Body of pancreas (tissue), 4 donors: ENCODE results near the gene KRTAP2-2. TPM values are rescaled to one million over a fixed set of nuclear protein-coding genes. Genes with fewer than 3 reads are reported as not detected.
"Not testable (repeated sequence)": the region's sequence is repeated elsewhere in the genome, so short reads cannot be mapped to it uniquely, and the experiment has no call there.

Experiments
- ATAC-seq: fragments of 150-250 bp; one replicate; pipeline ENCODE4 v1.9.1; 2016
- DNase-seq, 4 donors: peaks; one replicate each; pipeline ENCODE4 v3.0.0-alpha.2; 2019
- H3K27ac ChIP-seq, 4 donors: fragments of 200-600 bp; sonication (generic); 1 replicate in 3 of 4; 2 replicates in 1 of 4; pipeline versions ENCODE4 v1.5.1 to v1.6.1; 2016 to 2019; ENCODE audit warnings: mild to moderate bottlenecking in 1 of 4, mixed read lengths in 1 of 4, moderate library complexity in 1 of 4
- H3K27me3 ChIP-seq, 2 donors: fragments of 200-600 bp; sonication (generic); one replicate each; pipeline ENCODE4 v1.6.0; 2016; ENCODE audit warnings: mild to moderate bottlenecking in 1 of 2
- H3K36me3 ChIP-seq, 2 donors: fragments of 200-600 bp; sonication (generic); replicated peaks in 1 of 2; 2 replicates each; pipeline ENCODE4 v1.5.1; 2016; ENCODE audit warnings: low read depth in 2 of 2; ENCODE audit not compliant: insufficient read depth in 1 of 2
- H3K4me1 ChIP-seq: fragments of 200-600 bp; sonication (generic); one replicate; pipeline ENCODE4 v1.6.0; 2016
- H3K4me3 ChIP-seq, 2 donors: fragments of 200-600 bp; sonication (generic); 1 replicate in 1 of 2; 2 replicates in 1 of 2; pipeline ENCODE4 v1.5.1; 2016 to 2019
- H3K9me3 ChIP-seq, 3 donors: fragments of 200-600 bp; sonication (generic); 1 replicate in 2 of 3; 2 replicates in 1 of 3; pipeline ENCODE4 v1.5.1; 2016
- POLR2A ChIP-seq, 3 donors: fragments of 450-650 bp; IDR thresholded peaks; one replicate each; pipeline ENCODE4 v1.6.1; 2016; ENCODE audit warnings: antibody characterized with exemption in 3 of 3, mild to moderate bottlenecking in 2 of 3
- WGBS, 2 donors: methylation state at CpG; one replicate each; pipeline ENCODE4 v1.1.5; 2017; 5-methylcytosine and 5-hydroxymethylcytosine counted together
- intact Hi-C: fragments of 100-400 bp; cut with DNase I; formaldehyde crosslinking; loops from one replicate; pipeline ENCODE4 v1.15.1; 2023
- total RNA-seq, 2 donors: library from RNA; depleted of rRNA; stranded (reverse); fragments of >200 nt; gene quantifications; one replicate each; pipeline ENCODE4 v1.1.0, GENCODE V29; 2016
- TF ChIP-seq, protein P1 (sequence below), 7 experiments: fragments of 450-650 bp in 4 of 7; fragments of 200-600 bp in 3 of 7; sonication (generic) in 3 of 7; IDR thresholded peaks; one replicate each; pipeline ENCODE4 v1.5.1; 2016 to 2019; ENCODE audit warnings: antibody characterized with exemption in 7 of 7

KRTAP2-2 gene
- total RNA-seq, 2 donors from 2014 or later: not detected

DNA sequence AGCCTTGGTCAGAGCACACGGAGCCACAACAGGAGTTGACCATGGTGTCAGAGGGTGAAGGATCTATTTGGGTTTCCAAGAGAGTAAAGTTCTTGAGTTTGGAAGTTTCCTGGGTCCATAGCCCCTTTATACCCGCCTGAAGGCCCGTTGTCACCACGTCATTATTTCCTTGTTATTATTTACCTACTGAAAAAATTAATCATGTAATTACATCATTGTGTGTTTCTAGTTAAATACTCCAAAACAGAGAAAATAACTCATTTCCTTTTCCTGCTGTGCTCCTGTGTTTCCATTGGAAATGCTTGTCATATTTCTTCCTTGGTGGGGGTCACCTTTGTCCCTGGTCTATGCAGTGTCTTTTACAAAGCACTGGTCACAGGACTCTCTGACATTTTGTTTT, 43.0 kb upstream of the KRTAP2-2 start, which contains the start of gene KRTAP4-8:
Gene KRTAP4-8, minus strand, starts transcription at position 101 of the 400 bp plus-strand sequence. Its CDS starts 58 bp downstream, at position 43.
- Histone ChIP-seq H3K9me3 (no peaks in the 10 kb centered on the region), H3K27me3 (no peaks in the 10 kb centered on the region), H3K27ac (no peak within 1 kb of the TSS), H3K36me3 (no peaks in the 10 kb centered on the region), H3K4me1 (no peaks in the 10 kb centered on the region), H3K4me3 (no peak within 1 kb of the TSS)
- no peak for DNase-seq
- no peak for ATAC-seq
- intact Hi-C loops: no loop called here
- 32 to 35% methylated on average over 4 of the region's 4 CpGs for WGBS, 2 donors
- no peak for TF ChIP-seq POLR2A (IDR thresholded peaks at IDR 0.05)
- TF ChIP-seq, protein P1, sequence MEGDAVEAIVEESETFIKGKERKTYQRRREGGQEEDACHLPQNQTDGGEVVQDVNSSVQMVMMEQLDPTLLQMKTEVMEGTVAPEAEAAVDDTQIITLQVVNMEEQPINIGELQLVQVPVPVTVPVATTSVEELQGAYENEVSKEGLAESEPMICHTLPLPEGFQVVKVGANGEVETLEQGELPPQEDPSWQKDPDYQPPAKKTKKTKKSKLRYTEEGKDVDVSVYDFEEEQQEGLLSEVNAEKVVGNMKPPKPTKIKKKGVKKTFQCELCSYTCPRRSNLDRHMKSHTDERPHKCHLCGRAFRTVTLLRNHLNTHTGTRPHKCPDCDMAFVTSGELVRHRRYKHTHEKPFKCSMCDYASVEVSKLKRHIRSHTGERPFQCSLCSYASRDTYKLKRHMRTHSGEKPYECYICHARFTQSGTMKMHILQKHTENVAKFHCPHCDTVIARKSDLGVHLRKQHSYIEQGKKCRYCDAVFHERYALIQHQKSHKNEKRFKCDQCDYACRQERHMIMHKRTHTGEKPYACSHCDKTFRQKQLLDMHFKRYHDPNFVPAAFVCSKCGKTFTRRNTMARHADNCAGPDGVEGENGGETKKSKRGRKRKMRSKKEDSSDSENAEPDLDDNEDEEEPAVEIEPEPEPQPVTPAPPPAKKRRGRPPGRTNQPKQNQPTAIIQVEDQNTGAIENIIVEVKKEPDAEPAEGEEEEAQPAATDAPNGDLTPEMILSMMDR (IDR thresholded peaks at IDR 0.05): no peak

DNA sequence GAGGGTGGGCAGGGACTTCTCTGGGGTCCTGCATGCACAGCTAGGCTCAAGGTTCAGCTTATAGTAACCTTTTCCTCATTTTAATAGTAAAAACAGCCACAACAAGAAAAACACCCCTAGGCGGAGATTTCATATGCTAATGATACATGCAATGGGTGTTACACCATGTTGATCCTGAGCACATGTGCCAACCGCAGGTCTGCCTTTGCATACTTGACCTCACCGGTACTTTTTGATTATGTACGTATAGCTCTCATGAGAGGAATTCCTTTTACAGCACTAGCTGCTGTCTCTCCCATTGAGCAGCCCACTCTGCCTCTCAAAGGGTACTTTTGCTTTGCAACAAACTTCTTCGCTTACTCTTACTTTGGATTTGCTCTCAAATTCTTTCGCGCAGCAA, 41.0 kb upstream of the KRTAP2-2 start:
- no peak for DNase-seq
- no peaks in the 10 kb centered on the region for H3K4me1 ChIP-seq
- 74 to 80% methylated on average over 7 of the region's 7 CpGs for WGBS, 2 donors
- H3K27me3 ChIP-seq: no peaks in the 10 kb centered on the region
- H3K36me3 ChIP-seq: no peaks in the 10 kb centered on the region
- TF ChIP-seq, protein P1 (IDR thresholded peaks at IDR 0.05): no peak
- TF ChIP-seq POLR2A (IDR thresholded peaks at IDR 0.05): no peak
- H3K4me3 ChIP-seq: no peak overlapping the region
- ATAC-seq: no peak
- intact Hi-C loops: no loop called here
- H3K9me3 ChIP-seq: no peaks in the 10 kb centered on the region
- H3K27ac ChIP-seq: no peak overlapping the region

DNA sequence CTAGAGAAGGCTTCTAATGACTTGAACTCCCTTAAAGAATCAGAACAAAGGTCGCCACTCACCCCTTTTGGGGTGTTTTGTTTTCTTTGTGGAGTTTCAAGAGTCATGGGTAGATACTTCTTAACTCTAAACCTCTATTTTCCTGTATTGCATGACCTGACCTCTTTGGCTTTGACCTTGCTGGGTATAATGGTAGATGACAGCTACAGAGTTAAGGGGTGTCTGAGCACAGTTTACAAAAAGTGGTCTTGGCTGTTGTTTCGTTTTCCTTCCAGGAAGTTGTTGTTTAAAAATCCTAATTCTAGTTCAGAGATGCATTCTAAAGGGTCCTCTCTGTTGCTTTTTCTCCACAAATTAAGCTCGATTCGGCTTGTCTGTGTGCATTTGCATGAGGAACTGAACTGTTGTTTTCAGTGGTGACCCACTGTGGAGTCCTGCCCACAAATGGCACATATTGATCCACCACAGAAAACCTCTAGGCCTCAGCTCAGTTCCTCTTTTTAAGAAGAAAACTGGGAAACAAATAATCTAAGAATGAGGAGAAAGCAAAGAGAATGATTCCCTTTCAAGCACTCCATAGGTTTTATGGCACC, 33.8 kb upstream of the KRTAP2-2 start:
- 37 to 61% methylated on average over 4 of the region's 4 CpGs for WGBS, 2 donors
- H3K4me1 ChIP-seq, H3K9me3 ChIP-seq, H3K27me3 ChIP-seq, H3K4me3 ChIP-seq, DNase-seq, ATAC-seq, intact Hi-C loops, H3K36me3 ChIP-seq, H3K27ac ChIP-seq: not testable (repeated sequence)

DNA sequence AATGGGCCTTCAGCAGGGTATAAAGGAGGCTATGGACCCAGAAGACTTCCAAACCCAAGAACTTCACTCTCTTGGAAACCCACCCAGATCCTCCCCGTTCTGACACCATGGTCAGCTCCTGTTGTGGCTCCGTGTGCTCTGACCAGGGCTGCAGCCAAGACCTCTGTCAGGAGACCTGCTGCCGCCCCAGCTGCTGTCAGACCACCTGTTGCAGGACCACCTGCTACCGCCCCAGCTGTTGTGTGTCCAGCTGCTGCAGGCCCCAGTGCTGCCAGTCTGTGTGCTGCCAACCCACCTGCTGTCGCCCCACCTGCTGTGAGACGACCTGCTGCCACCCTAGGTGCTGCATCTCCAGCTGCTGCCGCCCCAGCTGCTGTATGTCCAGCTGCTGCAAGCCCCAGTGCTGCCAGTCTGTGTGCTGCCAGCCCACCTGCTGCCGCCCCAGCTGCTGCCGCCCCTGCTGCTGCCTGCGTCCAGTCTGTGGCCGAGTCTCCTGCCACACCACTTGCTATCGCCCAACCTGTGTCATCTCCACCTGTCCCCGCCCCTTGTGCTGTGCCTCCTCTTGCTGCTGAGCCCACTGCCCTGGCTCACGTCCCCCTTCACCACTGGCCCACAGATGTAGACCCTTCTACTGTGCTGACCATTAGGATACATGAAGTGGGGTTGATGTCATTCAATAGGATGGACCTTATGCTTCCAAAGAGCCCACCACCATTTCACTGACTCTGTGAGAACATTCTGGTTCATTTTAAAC, 29.2 kb upstream of the KRTAP2-2 start, which contains the start of gene KRTAP4-7:
Gene KRTAP4-7, plus strand, starts transcription at position 51 of the 757 bp plus-strand sequence. Its CDS starts 57 bp downstream, at position 108.
- H3K9me3 ChIP-seq, DNase-seq, H3K36me3 ChIP-seq, H3K27me3 ChIP-seq, ATAC-seq, H3K4me3 ChIP-seq, H3K27ac ChIP-seq, intact Hi-C loops, H3K4me1 ChIP-seq: not testable (repeated sequence)
- 53 to 58% methylated on average over 6 to 8 of the region's 14 CpGs for WGBS, 2 donors

DNA sequence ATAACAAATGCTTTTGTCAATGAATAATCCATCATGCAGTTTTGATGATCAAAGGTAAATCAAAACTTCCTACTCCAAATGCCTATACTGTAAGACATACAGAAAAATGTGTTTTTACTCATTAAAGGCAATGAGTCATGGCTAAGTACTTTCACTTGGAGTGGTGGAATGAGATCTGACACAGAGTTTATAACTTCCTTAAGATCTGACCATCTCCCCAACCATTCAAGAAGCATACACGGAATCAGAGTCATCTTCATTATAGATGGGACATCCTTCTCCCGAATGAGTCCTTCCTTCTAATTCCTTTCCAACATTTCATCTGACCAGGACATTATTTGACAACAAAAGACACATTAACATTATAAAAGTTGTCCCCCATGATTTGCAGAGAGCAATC, 28.4 kb upstream of the KRTAP2-2 start:
- not testable (repeated sequence) for H3K4me3 ChIP-seq

DNA sequence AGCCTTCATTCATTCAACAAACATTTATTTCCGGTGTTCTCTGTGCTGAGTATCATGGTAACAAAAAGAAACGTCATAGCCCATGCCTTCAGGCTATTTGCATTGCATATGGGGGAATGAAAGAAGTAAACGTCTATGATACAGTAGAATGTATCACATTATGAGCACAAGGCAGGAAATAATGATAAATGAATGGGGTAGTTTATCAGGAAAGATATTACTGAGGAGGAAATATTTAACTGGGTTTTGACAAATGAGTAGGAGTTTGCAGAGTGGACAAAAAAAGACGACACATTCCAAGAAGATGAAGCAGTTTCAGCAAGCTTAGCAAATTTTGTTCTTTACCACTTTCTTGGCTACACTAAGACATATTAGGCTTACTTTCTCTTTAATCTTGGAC, 27.6 kb upstream of the KRTAP2-2 start:
- Histone ChIP-seq H3K27ac (no peak overlapping the region), H3K4me3 (no peak overlapping the region), H3K9me3 (no peaks in the 10 kb centered on the region), H3K36me3 (no peaks in the 10 kb centered on the region), H3K27me3 (no peaks in the 10 kb centered on the region), H3K4me1 (no peaks in the 10 kb centered on the region)
- TF ChIP-seq, protein P1 (IDR thresholded peaks at IDR 0.05): no peak
- no peak for TF ChIP-seq POLR2A (IDR thresholded peaks at IDR 0.05)
- ATAC-seq: no peak
- intact Hi-C loops: no loop called here
- WGBS, 2 donors: 28 to 42% methylated on average over 4 of the region's 4 CpGs
- DNase-seq: no peak

More for the DNA sequence above, 28.4 kb upstream of the KRTAP2-2 start:
- H3K4me1 ChIP-seq, H3K27ac ChIP-seq, intact Hi-C loops, ATAC-seq, DNase-seq, H3K27me3 ChIP-seq, H3K36me3 ChIP-seq, H3K9me3 ChIP-seq: not testable (repeated sequence)
- 59% methylated on average over 2 of the region's 2 CpGs for WGBS, 2 donors
